Subcutaneous adipose tissue (tissue), 4 donors: ENCODE measurements around the gene HOXC6. TPM values are rescaled to one million over a fixed set of nuclear protein-coding genes. Genes with fewer than 3 reads are reported as not detected.

Experiments
- CTCF ChIP-seq: fragments of 450-650 bp; IDR thresholded peaks from one replicate; pipeline ENCODE4 v1.5.1; 2016; ENCODE audit warnings: low read depth, mild to moderate bottlenecking, control low read depth, antibody characterized with exemption, moderate library complexity
- total RNA-seq, 4 donors: library from RNA; depleted of rRNA; stranded (reverse); fragments of >200 nt; gene quantifications; one replicate each; pipeline ENCODE4 v1.1.0, GENCODE V29; 2016

Gene HOXC6
- total RNA-seq, 4 donors from 2014 or later = 2.5 to 5.5 (median 5.2) TPM

DNA sequence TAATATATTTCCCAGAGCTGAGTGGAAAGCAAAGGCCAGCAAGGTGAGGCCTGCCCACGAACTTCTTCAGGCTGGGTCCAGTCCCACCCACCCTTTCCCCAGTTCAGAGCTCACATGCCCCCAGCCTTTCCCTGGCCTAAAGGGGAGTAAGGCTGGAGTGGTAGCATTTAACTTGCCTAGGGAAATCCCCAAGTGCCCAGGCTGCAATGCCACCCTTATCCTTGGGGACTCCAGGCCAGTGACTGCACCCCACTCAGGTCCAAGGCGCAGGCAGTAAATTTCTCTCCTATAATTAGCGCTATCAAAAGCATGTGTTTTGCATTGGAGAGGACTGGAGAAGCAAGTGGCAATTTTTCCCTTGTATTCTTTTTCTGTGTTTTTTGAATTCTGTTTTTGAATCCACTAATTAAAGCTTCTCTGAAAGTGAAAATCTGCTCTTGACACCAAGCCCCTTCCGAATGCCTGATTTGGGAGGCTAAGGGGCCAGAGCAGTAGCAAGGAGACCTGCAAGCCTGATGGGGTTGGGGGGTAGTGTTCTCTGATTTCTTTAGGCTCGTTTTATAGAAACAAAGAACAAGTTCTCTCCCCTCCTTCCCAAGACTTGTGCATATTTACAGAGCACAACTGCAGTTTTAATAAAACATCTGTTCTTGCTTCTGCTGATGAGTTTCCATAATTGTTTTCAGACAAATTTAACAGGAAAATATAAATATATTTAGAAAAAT lies 3.5 kb upstream of the HOXC6 start:
- no peak for TF ChIP-seq CTCF

- TF ChIP-seq CTCF = no peak
Measured at GRCh38 chr12:54025499-54026405, 2.5 kb upstream of the HOXC6 start.

DNA sequence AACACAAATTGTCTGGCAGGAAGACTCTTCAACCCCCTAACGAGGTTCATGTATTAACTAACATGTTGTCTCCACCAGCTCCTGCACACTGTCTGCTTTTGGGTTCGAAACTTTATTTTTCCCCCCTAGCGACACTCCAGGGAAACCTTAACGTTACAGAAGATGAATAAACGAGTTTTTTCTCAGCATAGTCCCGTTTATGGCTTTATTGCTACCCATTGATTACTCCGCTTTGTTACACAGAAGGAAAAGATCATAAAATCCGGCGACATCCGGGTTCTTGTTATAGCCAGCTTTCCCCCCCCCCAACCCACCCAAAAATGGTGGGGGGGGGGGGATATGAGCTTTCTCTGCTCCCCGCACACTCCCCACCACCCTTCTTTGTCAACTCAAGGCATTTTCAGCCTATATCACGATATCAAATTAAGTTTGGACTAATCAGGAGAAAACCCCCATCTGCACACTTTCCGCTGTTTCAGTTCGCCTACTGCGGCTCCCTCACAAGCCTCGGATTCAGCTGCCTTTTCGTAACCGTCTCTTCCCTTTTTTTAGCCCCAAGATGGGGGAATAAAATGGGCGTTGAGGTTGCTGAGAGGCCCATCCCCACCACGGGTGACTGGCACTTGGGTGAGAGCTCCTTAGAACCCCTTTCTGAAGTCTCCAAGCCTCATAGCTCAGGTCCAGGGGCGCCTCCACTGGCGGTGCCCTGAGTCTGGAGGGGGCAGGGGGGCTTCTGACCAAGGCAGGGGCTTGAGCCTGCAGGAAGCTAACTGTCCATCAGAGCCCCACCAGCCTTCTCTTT lies 1.4 kb upstream of the HOXC6 start:
- no peak for TF ChIP-seq CTCF

GRCh38 chr12:54027442-54027786 lies 826 bp upstream of the HOXC6 start:
- TF ChIP-seq CTCF = no peak

- no peak for TF ChIP-seq CTCF
Measured at GRCh38 chr12:54029529-54030441, 1.5 kb downstream of the HOXC6 start.

DNA sequence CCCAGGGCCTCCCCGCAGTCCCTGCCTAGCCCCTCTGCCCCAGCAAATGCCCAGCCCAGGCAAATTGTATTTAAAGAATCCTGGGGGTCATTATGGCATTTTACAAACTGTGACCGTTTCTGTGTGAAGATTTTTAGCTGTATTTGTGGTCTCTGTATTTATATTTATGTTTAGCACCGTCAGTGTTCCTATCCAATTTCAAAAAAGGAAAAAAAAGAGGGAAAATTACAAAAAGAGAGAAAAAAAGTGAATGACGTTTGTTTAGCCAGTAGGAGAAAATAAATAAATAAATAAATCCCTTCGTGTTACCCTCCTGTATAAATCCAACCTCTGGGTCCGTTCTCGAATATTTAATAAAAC lies 2.2 kb downstream of the HOXC6 start:
- no peak for TF ChIP-seq CTCF
